ENCODE data around the gene LYZL4.

Gene LYZL4

GRCh38 chr3:42377681-42378080 is 32.7 kb downstream of the LYZL4 start:
- ATAC-seq (replicated peaks): no peak
- Mint-ChIP-seq H3K27ac (no peak overlapping the region), H3K4me3 (no peak overlapping the region), H3K9me3 (no peaks in the 10 kb centered on the region), H3K36me3 (ENCODE audit: insufficient read depth) (no peaks in the 10 kb centered on the region), H3K4me1 (ENCODE audit: low read depth in 2 of 2) (no peaks in the 10 kb centered on the region), H3K27me3 (peaks cover 18 to 32% of the 10 kb centered on the region in 2 donors)
- no peak for DNase-seq

GRCh38 chr3:42376344-42376798 is 34.0 kb downstream of the LYZL4 start:
- Mint-ChIP-seq H3K27me3 (peaks cover 26 to 43% of the 10 kb centered on the region in 2 donors), H3K36me3 (ENCODE audit: insufficient read depth) (no peaks in the 10 kb centered on the region), H3K4me3 (no peak overlapping the region), H3K27ac (no peak overlapping the region), H3K9me3 (no peaks in the 10 kb centered on the region), H3K4me1 (ENCODE audit: low read depth in 2 of 2) (no peaks in the 10 kb centered on the region)
- DNase-seq: no peak
- no peak for ATAC-seq (replicated peaks)

GRCh38 chr3:42375121-42375800 is 35.1 kb downstream of the LYZL4 start:
- Mint-ChIP-seq H3K27ac (no peak overlapping the region), H3K36me3 (ENCODE audit: insufficient read depth) (no peaks in the 10 kb centered on the region), H3K4me3 (no peak overlapping the region), H3K4me1 (ENCODE audit: low read depth in 2 of 2) (no peaks in the 10 kb centered on the region), H3K9me3 (no peaks in the 10 kb centered on the region), H3K27me3 (peaks cover 26 to 47% of the 10 kb centered on the region in 2 donors)
- DNase-seq (no peak), ATAC-seq (replicated peaks) (no peak)

GRCh38 chr3:42371776-42372175 is 38.6 kb downstream of the LYZL4 start:
- Mint-ChIP-seq H3K36me3 (ENCODE audit: insufficient read depth) (no peaks in the 10 kb centered on the region), H3K27me3 (peaks cover 31 to 62% of the 10 kb centered on the region in 2 donors), H3K4me3 (no peak overlapping the region), H3K4me1 (ENCODE audit: low read depth in 2 of 2) (no peaks in the 10 kb centered on the region), H3K9me3 (no peaks in the 10 kb centered on the region), H3K27ac (no peak overlapping the region)
- no peak for ATAC-seq (replicated peaks)
- DNase-seq: no peak

- Mint-ChIP-seq H3K27me3 (peaks cover 32 to 72% of the 10 kb centered on the region in 2 donors), H3K4me3 (no peak overlapping the region), H3K36me3 (ENCODE audit: insufficient read depth) (no peaks in the 10 kb centered on the region), H3K9me3 (no peaks in the 10 kb centered on the region), H3K27ac (no peak overlapping the region), H3K4me1 (ENCODE audit: low read depth in 2 of 2) (no peaks in the 10 kb centered on the region)
- no peak for DNase-seq
- no peak for ATAC-seq (replicated peaks)
Observed at GRCh38 chr3:42369832-42370231, 40.6 kb downstream of the LYZL4 start.

GRCh38 chr3:42369304-42369703 is 41.1 kb downstream of the LYZL4 start:
- H3K27ac Mint-ChIP-seq: no peak overlapping the region
- H3K4me3 Mint-ChIP-seq: no peak overlapping the region
- peaks cover 27 to 67% of the 10 kb centered on the region in 2 donors for H3K27me3 Mint-ChIP-seq
- H3K4me1 Mint-ChIP-seq (ENCODE audit: low read depth in 2 of 2): no peaks in the 10 kb centered on the region
- H3K36me3 Mint-ChIP-seq (ENCODE audit: insufficient read depth): no peaks in the 10 kb centered on the region
- DNase-seq (no peak), ATAC-seq (replicated peaks) (no peak)
- H3K9me3 Mint-ChIP-seq: no peaks in the 10 kb centered on the region

GRCh38 chr3:42368861-42369260 is 41.5 kb downstream of the LYZL4 start:
- Mint-ChIP-seq H3K4me3 (no peak overlapping the region), H3K9me3 (no peaks in the 10 kb centered on the region), H3K27ac (no peak overlapping the region), H3K4me1 (ENCODE audit: low read depth in 2 of 2) (no peaks in the 10 kb centered on the region), H3K27me3 (peaks cover 26 to 64% of the 10 kb centered on the region in 2 donors), H3K36me3 (ENCODE audit: insufficient read depth) (no peaks in the 10 kb centered on the region)
- DNase-seq (no peak), ATAC-seq (replicated peaks) (no peak)

- peaks cover 22 to 58% of the 10 kb centered on the region in 2 donors for H3K27me3 Mint-ChIP-seq
- H3K36me3 Mint-ChIP-seq (ENCODE audit: insufficient read depth): no peaks in the 10 kb centered on the region
- DNase-seq: no peak
- H3K9me3 Mint-ChIP-seq: no peaks in the 10 kb centered on the region
- H3K27ac Mint-ChIP-seq: no peak overlapping the region
- ATAC-seq (replicated peaks): no peak
- no peaks in the 10 kb centered on the region for H3K4me1 Mint-ChIP-seq (ENCODE audit: low read depth in 2 of 2)
- no peak overlapping the region for H3K4me3 Mint-ChIP-seq
Observed at GRCh38 chr3:42367903-42368302, 42.5 kb downstream of the LYZL4 start.

- H3K9me3 Mint-ChIP-seq: no peaks in the 10 kb centered on the region
- H3K36me3 Mint-ChIP-seq (ENCODE audit: insufficient read depth): no peaks in the 10 kb centered on the region
- peaks cover 11 to 45% of the 10 kb centered on the region in 2 donors for H3K27me3 Mint-ChIP-seq
- ATAC-seq (replicated peaks): no peak
- H3K27ac Mint-ChIP-seq: no peak overlapping the region
- DNase-seq: no peak
- no peaks in the 10 kb centered on the region for H3K4me1 Mint-ChIP-seq (ENCODE audit: low read depth in 2 of 2)
- H3K4me3 Mint-ChIP-seq: no peak overlapping the region
Observed at GRCh38 chr3:42366550-42366949, 43.9 kb downstream of the LYZL4 start.

- Mint-ChIP-seq H3K27me3 (peaks cover 29 to 51% of the 10 kb centered on the region in 2 donors), H3K4me1 (ENCODE audit: low read depth in 2 of 2) (no peaks in the 10 kb centered on the region), H3K27ac (no peak overlapping the region), H3K36me3 (ENCODE audit: insufficient read depth) (no peaks in the 10 kb centered on the region), H3K4me3 (no peak overlapping the region), H3K9me3 (no peaks in the 10 kb centered on the region)
- ATAC-seq (replicated peaks): no peak
- DNase-seq: no peak
Observed at GRCh38 chr3:42357335-42357734, 53.1 kb downstream of the LYZL4 start.

GRCh38 chr3:42355612-42356011 is 54.8 kb downstream of the LYZL4 start:
- no peak for ATAC-seq (replicated peaks)
- DNase-seq: no peak
- Mint-ChIP-seq H3K4me3 (no peak overlapping the region), H3K27ac (no peak overlapping the region), H3K36me3 (ENCODE audit: insufficient read depth) (no peaks in the 10 kb centered on the region), H3K9me3 (no peaks in the 10 kb centered on the region), H3K4me1 (ENCODE audit: low read depth in 2 of 2) (no peaks in the 10 kb centered on the region), H3K27me3 (peaks cover 23 to 63% of the 10 kb centered on the region in 2 donors)

GRCh38 chr3:42353631-42354030 is 56.8 kb downstream of the LYZL4 start:
- ATAC-seq (replicated peaks): no peak
- DNase-seq: no peak

GRCh38 chr3:42351207-42351606 is 59.2 kb downstream of the LYZL4 start:
- H3K27ac Mint-ChIP-seq: no peak overlapping the region
- no peaks in the 10 kb centered on the region for H3K9me3 Mint-ChIP-seq
- no peak overlapping the region for H3K4me3 Mint-ChIP-seq
- ATAC-seq (replicated peaks) (no peak), DNase-seq (no peak)
- H3K27me3 Mint-ChIP-seq: peaks cover 6 to 58% of the 10 kb centered on the region in 2 donors
- no peaks in the 10 kb centered on the region for H3K36me3 Mint-ChIP-seq (ENCODE audit: insufficient read depth)
- H3K4me1 Mint-ChIP-seq (ENCODE audit: low read depth in 2 of 2): peaks cover 0 to 10% of the 10 kb centered on the region in 2 donors

More at GRCh38 chr3:42353631-42354030, 56.8 kb downstream of the LYZL4 start:
- H3K27me3 Mint-ChIP-seq: peaks cover 13 to 57% of the 10 kb centered on the region in 2 donors
- H3K4me1 Mint-ChIP-seq (ENCODE audit: low read depth in 2 of 2): no peaks in the 10 kb centered on the region
- no peaks in the 10 kb centered on the region for H3K9me3 Mint-ChIP-seq
- H3K36me3 Mint-ChIP-seq (ENCODE audit: insufficient read depth): no peaks in the 10 kb centered on the region
- H3K4me3 Mint-ChIP-seq: no peak overlapping the region
- H3K27ac Mint-ChIP-seq: no peak overlapping the region

GRCh38 chr3:42349765-42350594 is 60.4 kb downstream of the LYZL4 start:
- no peaks in the 10 kb centered on the region for H3K9me3 Mint-ChIP-seq
- H3K4me1 Mint-ChIP-seq (ENCODE audit: low read depth in 2 of 2): peaks cover 0 to 10% of the 10 kb centered on the region in 2 donors

More at GRCh38 chr3:42349765-42350594, 60.4 kb downstream of the LYZL4 start:
- Mint-ChIP-seq H3K36me3 (ENCODE audit: insufficient read depth) (no peaks in the 10 kb centered on the region), H3K4me3 (no peak overlapping the region), H3K27me3 (peaks cover 6 to 51% of the 10 kb centered on the region in 2 donors), H3K27ac (no peak overlapping the region)
- DNase-seq: no peak
- no peak for ATAC-seq (replicated peaks)
